Mammary epithelial cell (primary cell): ENCODE results near the gene LRCOL1.

Experiments used
- CTCF ChIP-seq, 2 donors: IDR thresholded peaks in 1 of 2; conservative IDR thresholded peaks in 1 of 2; 2 replicates each; pipeline ENCODE4 v1.5.1; 2011 to 2012; ENCODE audit warnings: inconsistent platforms in 2 of 2, low read length in 2 of 2, mild to moderate bottlenecking in 2 of 2, control low read depth in 1 of 2, low read depth in 1 of 2; ENCODE audit not compliant: insufficient read depth in 1 of 2; ENCODE audit errors: extremely low read depth in 1 of 2
- EZH2 ChIP-seq: IDR thresholded peaks from 2 replicates; pipeline ENCODE4 v1.6.1; 2012; ENCODE audit warnings: low read length, inconsistent platforms, borderline replicate concordance

- TF ChIP-seq CTCF (conservative IDR thresholded peaks at IDR 0.05 in 1 of 2, IDR thresholded peaks at IDR 0.05 in 1 of 2; ENCODE audit: extremely low read depth in 1 of 2, insufficient read depth in 1 of 2, low read depth in 1 of 2, low read length in 2 of 2) (no peak), EZH2 (no peak)
Measured at GRCh38 chr12:132602572-132603239, 7.7 kb downstream of the LRCOL1 start.
